Smooth muscle cell (in vitro differentiated cells): ENCODE measurements around the gene CFAP61. TPM values are rescaled to one million over a fixed set of nuclear protein-coding genes. Genes with fewer than 3 reads are reported as not detected.

Source experiments
- DNase-seq: peaks from one replicate; lab custom pipeline; 2025; ENCODE audit not compliant: unreplicated experiment; lab: John Stamatoyannopoulos, UW
- H2AFZ ChIP-seq: fragments of 200-600 bp; sonication (generic); 2 replicates; pipeline ENCODE4 v1.6.0; 2016; ENCODE audit warnings: antibody characterized with exemption, low read depth, mild to moderate bottlenecking
- H3F3A ChIP-seq: fragments of 200-600 bp; sonication (generic); 2 replicates; pipeline ENCODE4 v1.6.0; 2017; ENCODE audit warnings: antibody characterized with exemption, low read depth
- H3K27ac ChIP-seq: fragments of 200-600 bp; sonication (generic); 2 replicates; pipeline ENCODE4 v1.5.1; 2016; ENCODE audit warnings: low read depth, mild to moderate bottlenecking
- H3K27me3 ChIP-seq: fragments of 200-600 bp; sonication (generic); 2 replicates; pipeline ENCODE4 v1.6.1; 2016; ENCODE audit warnings: low read depth, mild to moderate bottlenecking
- H3K36me3 ChIP-seq: fragments of 200-600 bp; sonication (generic); 2 replicates; pipeline ENCODE4 v1.5.1; 2016; ENCODE audit warnings: low read depth
- H3K4me1 ChIP-seq: fragments of 200-600 bp; sonication (generic); 2 replicates; pipeline ENCODE4 v1.5.1; 2016; ENCODE audit warnings: low read depth
- H3K4me2 ChIP-seq: fragments of 200-600 bp; sonication (generic); 2 replicates; pipeline ENCODE4 v1.6.0; 2016; ENCODE audit warnings: mild to moderate bottlenecking
- H3K4me3 ChIP-seq: fragments of 200-600 bp; sonication (generic); 2 replicates; pipeline ENCODE4 v1.5.1; 2016; ENCODE audit warnings: mild to moderate bottlenecking
- H3K79me2 ChIP-seq: fragments of 200-600 bp; sonication (generic); 2 replicates; pipeline ENCODE4 v1.6.0; 2016; ENCODE audit warnings: low read depth, mild to moderate bottlenecking
- H3K9ac ChIP-seq: fragments of 200-600 bp; sonication (generic); 2 replicates; pipeline ENCODE4 v1.6.0; 2016; ENCODE audit warnings: low read depth
- H3K9me3 ChIP-seq: fragments of 200-600 bp; sonication (generic); replicated peaks from 2 replicates; pipeline ENCODE4 v1.5.1; 2016; ENCODE audit warnings: low read depth
- H4K20me1 ChIP-seq: fragments of 200-600 bp; sonication (generic); 2 replicates; pipeline ENCODE4 v1.6.0; 2016; ENCODE audit warnings: low read depth
- CTCF ChIP-seq: fragments of 200-600 bp; sonication (generic); IDR thresholded peaks from 2 replicates; pipeline ENCODE4 v1.5.1; 2017; ENCODE audit warnings: borderline replicate concordance, mild to moderate bottlenecking, antibody characterized with exemption; ENCODE audit not compliant: insufficient read depth, poor library complexity, severe bottlenecking
- WGBS: methylation state at CpG from one replicate; pipeline ENCODE4 v1.1.7; 2016; ENCODE audit warnings: low lambda C conversion rate; 5-methylcytosine and 5-hydroxymethylcytosine counted together
- polyA plus RNA-seq: library from polyadenylated mRNA; unstranded; fragments of >200 nt; fragmentation: Nextera tagmentation; extraction: Ambion mirVana; gene quantifications from 2 replicates; pipeline ENCODE4 v1.2.1, GENCODE V29; 2016
- total RNA-seq: library from RNA; depleted of rRNA; stranded (reverse); fragments of >200 nt; gene quantifications from 2 replicates; pipeline ENCODE4 v1.2.3, GENCODE V29; 2014

Gene CFAP61
- total and polyA plus RNA-seq, 2 experiments from 2014 or later = not detected

DNA sequence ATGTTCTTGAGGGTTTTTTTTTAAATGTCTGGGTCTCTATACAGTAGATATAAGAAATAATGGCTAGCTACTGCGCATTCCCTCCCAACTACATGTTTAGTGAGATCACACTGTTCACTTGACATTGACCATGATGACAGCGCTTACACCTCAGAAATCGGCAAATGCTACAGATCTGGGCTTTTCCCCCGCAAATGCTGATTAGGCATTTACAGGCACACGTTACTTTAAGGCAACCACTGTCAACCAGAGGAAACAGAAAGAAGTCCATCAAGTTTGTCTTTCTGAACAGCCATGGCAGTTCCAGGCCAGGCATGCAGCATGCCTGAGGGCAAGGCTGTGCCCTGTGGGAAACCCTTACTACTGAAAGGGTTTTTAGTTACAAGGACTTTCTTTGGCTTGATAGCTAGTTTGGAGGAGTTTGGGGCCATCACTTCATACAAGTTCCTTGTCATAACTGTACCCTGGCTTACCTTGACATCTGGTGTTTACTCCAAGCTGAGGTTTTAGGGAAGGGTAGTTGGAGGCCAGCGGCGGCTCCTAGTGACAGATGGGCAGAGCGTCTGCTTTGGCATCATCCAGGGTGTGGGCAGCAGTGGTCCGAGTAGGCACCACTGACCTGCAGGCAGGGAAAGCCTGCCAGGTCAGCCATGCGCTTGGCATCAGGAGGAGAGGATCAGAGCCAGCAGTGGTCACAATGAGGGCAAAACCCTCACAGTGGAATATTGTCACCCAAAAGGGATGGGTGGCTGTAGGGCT lies 43.0 kb downstream of the CFAP61 start:
- H3K36me3 ChIP-seq = no peaks in the 10 kb centered on the region
- H3K9me3 ChIP-seq = no peaks in the 10 kb centered on the region
- H2AFZ ChIP-seq = no peak overlapping the region
- no peaks in the 10 kb centered on the region for H3F3A ChIP-seq
- no peak overlapping the region for H3K4me2 ChIP-seq
- WGBS = 86% methylated on average over 10 of the region's 10 CpGs
- H4K20me1 ChIP-seq = no peaks in the 10 kb centered on the region
- no peak overlapping the region for H3K9ac ChIP-seq
- H3K27me3 ChIP-seq = no peaks in the 10 kb centered on the region
- H3K27ac ChIP-seq = no peak overlapping the region
- H3K4me1 ChIP-seq = no peaks in the 10 kb centered on the region
- H3K4me3 ChIP-seq = no peak overlapping the region
- H3K79me2 ChIP-seq = no peaks in the 10 kb centered on the region
- DNase-seq = no peak
- no peak for TF ChIP-seq CTCF

GRCh38 chr20:20096421-20096820 lies 44.1 kb downstream of the CFAP61 start:
- Histone ChIP-seq H3K27ac (no peak overlapping the region), H3K4me2 (no peak overlapping the region), H3K4me1 (no peaks in the 10 kb centered on the region), H3K79me2 (no peaks in the 10 kb centered on the region), H2AFZ (no peak overlapping the region), H3K27me3 (no peaks in the 10 kb centered on the region), H3K9ac (no peak overlapping the region), H3K4me3 (no peak overlapping the region), H3K9me3 (no peaks in the 10 kb centered on the region), H3F3A (no peaks in the 10 kb centered on the region), H4K20me1 (no peaks in the 10 kb centered on the region), H3K36me3 (no peaks in the 10 kb centered on the region)
- WGBS = 93% methylated on average over 11 of the region's 11 CpGs
- DNase-seq = no peak
- no peak for TF ChIP-seq CTCF

DNA sequence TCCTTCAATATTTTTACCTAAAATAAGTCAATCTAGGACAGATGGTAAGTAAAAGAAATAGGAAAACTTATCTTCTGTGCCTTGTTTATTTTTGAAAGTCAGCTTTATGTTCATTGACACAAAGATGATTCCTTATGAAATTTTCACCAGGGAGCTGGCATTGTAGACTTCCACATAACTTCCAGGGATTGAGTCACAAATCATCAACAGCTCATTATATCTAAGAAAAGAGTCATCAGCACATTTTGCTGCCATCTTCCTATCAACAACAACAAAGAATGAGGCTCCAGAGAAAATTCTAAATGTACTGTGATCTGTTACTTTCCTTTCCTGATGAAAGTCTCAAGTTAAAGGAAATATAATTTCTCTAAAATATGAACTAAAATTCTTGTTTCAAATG lies 48.5 kb downstream of the CFAP61 start:
- Histone ChIP-seq H3K79me2 (no peaks in the 10 kb centered on the region), H3F3A (no peaks in the 10 kb centered on the region), H3K27me3 (no peaks in the 10 kb centered on the region), H3K9me3 (no peaks in the 10 kb centered on the region), H3K27ac (no peak overlapping the region), H3K36me3 (no peaks in the 10 kb centered on the region), H3K4me1 (no peaks in the 10 kb centered on the region), H2AFZ (no peak overlapping the region), H3K4me3 (no peak overlapping the region), H3K4me2 (no peak overlapping the region), H3K9ac (no peak overlapping the region), H4K20me1 (no peaks in the 10 kb centered on the region)
- TF ChIP-seq CTCF = no peak
- DNase-seq = no peak

DNA sequence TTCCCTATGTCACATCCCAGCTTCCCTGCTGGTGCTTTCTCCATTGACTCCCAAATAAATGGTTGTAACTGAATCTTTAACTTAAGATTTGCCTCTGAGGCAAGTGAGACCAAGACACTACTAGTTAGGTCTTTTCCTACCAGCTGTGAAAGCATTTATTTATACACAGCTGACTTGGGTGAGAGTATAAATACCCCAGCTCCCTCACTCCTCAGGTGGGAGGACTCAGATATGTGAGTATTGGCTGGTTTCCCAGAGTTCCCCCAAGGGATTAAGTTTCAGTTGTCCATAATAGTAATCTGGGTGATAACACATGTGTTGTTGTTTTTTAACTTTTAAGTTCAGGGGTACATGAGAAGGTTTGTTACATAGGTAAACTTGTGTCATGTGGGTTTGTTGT lies 49.8 kb downstream of the CFAP61 start:
- no peak for TF ChIP-seq CTCF
- no peak for DNase-seq
- Histone ChIP-seq H3K4me2 (no peak overlapping the region), H3K9ac (no peak overlapping the region), H3K27me3 (no peaks in the 10 kb centered on the region), H3K36me3 (no peaks in the 10 kb centered on the region), H3K9me3 (no peaks in the 10 kb centered on the region), H4K20me1 (no peaks in the 10 kb centered on the region), H3F3A (no peaks in the 10 kb centered on the region), H3K79me2 (no peaks in the 10 kb centered on the region), H3K27ac (no peak overlapping the region), H3K4me1 (no peaks in the 10 kb centered on the region), H3K4me3 (no peak overlapping the region), H2AFZ (no peak overlapping the region)
